Panc1 (cell line): ENCODE data around the gene LRGUK.

ENCODE experiments used
- TCF7L2 ChIP-seq: IDR thresholded peaks from 2 replicates; pipeline ENCODE4 v1.6.1; 2011; ENCODE audit warnings: mild to moderate bottlenecking, low read depth, low read length, inconsistent platforms
- TF ChIP-seq, protein P1 (sequence below): fragments of 450-650 bp; IDR thresholded peaks from 2 replicates; pipeline ENCODE4 v1.5.1; 2017; ENCODE audit warnings: mild to moderate bottlenecking

DNA sequence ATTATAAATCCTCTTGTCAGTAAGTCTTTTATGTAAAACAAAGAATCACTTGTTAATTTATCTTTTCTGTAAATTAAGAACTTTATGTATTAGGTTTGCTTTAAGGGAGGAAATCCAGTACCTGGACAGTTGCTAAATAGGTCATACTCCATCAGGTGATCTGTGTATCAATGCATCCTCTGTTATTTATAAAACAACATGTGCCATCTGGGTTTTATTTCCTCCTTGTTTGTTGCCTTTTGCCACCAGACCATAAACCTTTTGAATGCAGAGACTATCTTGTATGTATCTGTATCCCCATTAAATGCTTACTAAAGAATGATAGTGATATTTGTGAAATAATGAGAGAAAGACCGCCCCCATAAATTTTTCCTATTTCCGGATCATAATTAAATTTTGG, 119.6 kb downstream of the LRGUK start:
- TF ChIP-seq, protein P1, sequence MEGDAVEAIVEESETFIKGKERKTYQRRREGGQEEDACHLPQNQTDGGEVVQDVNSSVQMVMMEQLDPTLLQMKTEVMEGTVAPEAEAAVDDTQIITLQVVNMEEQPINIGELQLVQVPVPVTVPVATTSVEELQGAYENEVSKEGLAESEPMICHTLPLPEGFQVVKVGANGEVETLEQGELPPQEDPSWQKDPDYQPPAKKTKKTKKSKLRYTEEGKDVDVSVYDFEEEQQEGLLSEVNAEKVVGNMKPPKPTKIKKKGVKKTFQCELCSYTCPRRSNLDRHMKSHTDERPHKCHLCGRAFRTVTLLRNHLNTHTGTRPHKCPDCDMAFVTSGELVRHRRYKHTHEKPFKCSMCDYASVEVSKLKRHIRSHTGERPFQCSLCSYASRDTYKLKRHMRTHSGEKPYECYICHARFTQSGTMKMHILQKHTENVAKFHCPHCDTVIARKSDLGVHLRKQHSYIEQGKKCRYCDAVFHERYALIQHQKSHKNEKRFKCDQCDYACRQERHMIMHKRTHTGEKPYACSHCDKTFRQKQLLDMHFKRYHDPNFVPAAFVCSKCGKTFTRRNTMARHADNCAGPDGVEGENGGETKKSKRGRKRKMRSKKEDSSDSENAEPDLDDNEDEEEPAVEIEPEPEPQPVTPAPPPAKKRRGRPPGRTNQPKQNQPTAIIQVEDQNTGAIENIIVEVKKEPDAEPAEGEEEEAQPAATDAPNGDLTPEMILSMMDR: no peak
- no peak for TF ChIP-seq TCF7L2
